KOPT-K1 (cell line): Measurements from ENCODE around the gene SPTB.

Experiments used
- H3K27ac ChIP-seq: fragments of 200-600 bp; sonication (generic); 2 replicates; pipeline ENCODE4 v1.5.1; 2016; ENCODE audit warnings: antibody characterized with exemption, mild to moderate bottlenecking, low read depth, low read length; ENCODE audit not compliant: poor library complexity, severe bottlenecking
- H3K36me3 ChIP-seq: fragments of 200-600 bp; sonication (generic); 2 replicates; pipeline ENCODE4 v1.5.1; 2017; ENCODE audit warnings: antibody characterized with exemption, mild to moderate bottlenecking, low read length, moderate library complexity; ENCODE audit not compliant: insufficient read depth
- H3K9me3 ChIP-seq: fragments of 200-600 bp; sonication (generic); 2 replicates; pipeline ENCODE4 v1.5.1; 2017; ENCODE audit warnings: antibody characterized with exemption, low read length, mild to moderate bottlenecking; ENCODE audit not compliant: insufficient read depth, poor library complexity, severe bottlenecking

SPTB gene

DNA sequence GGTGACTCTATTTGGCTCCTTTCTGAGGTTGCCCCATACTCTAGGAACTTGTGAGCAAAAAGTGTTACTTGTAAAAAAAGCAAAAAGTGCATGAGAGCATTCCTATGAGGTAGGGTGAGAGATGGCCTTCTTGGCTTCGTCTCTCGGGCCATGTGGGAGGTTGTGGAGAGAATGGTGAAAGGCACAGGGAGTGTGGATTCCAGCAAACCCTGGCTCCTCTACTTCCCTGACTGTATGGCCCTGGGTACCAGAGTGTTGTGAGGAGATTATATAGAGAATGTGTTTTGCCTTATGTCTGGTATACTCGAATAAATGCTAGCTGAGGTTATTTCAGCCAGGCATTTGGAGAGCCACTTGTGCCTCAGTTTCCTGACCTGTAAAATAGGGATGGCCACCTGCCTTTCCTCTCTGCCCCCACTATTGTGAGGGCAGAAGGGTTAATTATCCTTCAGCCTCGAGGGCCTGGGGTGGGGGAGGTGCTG, 164.5 kb downstream of the SPTB start:
- Histone ChIP-seq H3K36me3 (no peaks in the 10 kb centered on the region), H3K27ac (no peak overlapping the region), H3K9me3 (peaks cover 27% of the 10 kb centered on the region)

- Histone ChIP-seq H3K36me3 (no peaks in the 10 kb centered on the region), H3K27ac (no peak overlapping the region), H3K9me3 (peaks cover 27% of the 10 kb centered on the region)
Observed at GRCh38 chr14:64714432-64715025, 165.2 kb downstream of the SPTB start.

DNA sequence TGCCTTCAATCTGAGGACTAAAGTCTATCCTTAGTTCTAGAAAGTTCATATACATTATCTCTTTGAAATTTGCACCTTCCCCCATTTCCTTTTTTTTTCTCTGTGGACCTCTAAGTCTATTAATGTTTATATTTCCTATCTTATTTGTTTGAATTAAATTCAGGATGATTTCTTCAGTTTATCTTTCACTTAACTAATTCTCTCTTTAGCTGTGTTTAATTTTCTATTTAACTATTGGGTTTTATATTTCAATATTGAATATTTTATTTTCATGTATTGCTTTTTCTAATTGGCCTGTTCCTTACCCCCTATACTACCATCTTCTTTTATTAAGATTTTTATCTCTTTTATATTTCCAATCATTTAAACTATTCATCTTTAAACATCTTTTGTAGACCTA, 166.0 kb downstream of the SPTB start:
- no peak overlapping the region for H3K27ac ChIP-seq

DNA sequence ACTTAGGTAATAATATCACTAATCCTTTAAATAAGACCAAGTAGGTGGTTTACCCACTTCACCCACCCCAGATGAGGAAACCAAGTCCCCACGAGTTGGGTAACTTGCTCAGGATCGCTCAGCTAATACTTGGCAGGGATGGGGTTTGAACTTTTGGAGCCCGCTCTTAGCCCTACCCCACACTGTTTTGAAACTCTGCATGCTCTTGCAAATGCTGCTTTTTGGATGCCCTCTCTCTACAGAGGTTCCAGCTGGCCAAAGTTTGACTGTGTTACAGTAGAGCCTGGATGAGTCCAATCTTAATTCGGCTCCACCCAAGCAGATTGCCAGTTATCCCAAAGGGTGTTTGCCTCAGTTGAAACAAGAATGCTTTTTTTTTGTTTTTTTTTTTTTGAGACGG, 168.7 kb downstream of the SPTB start:
- no peak overlapping the region for H3K27ac ChIP-seq
- peaks cover 27% of the 10 kb centered on the region for H3K9me3 ChIP-seq
- no peaks in the 10 kb centered on the region for H3K36me3 ChIP-seq

More for the DNA sequence above, 166.0 kb downstream of the SPTB start:
- peaks cover 27% of the 10 kb centered on the region for H3K9me3 ChIP-seq
- no peaks in the 10 kb centered on the region for H3K36me3 ChIP-seq

- peaks cover 20% of the 10 kb centered on the region for H3K9me3 ChIP-seq
- no peaks in the 10 kb centered on the region for H3K36me3 ChIP-seq
- no peak overlapping the region for H3K27ac ChIP-seq
Observed at GRCh38 chr14:64709126-64709525, 170.6 kb downstream of the SPTB start.

DNA sequence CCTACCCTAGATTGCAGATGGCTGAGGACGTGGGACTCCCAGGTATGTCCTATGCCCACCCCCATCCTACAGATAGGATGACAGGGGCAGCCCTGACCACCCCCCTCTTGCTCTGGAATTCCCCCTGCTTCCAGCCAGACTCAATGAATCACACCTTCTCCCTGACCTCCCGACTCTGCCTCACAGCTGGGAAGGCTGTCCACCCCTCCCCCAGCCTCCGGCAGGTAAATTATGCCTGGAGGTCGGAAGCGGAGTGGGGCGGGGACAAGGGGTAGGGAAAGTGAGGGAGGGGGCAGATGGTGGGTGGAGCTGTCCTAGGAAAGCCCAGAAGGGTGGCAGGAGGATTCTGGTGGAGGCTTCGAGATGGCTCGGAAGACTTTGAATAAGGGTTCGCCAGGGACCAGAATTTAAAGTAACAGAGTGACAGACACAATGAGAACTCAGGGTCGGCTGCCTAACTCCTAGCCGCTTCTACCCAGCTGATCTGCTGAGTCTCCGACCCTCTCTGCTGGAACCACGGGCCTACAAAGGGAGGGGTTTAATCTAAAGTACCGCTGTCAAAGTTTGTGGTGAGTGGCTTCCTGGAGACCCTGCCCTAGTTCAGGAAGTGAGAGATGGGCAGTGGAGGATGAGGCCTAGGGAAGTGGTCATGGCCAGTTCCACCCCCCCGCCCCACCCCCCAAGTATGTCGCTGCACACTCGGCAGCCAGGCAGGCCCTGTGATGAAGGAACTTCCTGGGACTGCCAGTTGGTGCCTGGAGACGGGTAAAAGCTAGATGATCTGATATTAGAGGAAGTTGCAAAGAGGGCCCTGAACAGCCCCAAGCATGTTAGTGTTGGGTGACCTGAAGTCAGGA, 171.3 kb downstream of the SPTB start:
- H3K27ac ChIP-seq = no peak overlapping the region
- H3K36me3 ChIP-seq = no peaks in the 10 kb centered on the region
- H3K9me3 ChIP-seq = peaks cover 13% of the 10 kb centered on the region

DNA sequence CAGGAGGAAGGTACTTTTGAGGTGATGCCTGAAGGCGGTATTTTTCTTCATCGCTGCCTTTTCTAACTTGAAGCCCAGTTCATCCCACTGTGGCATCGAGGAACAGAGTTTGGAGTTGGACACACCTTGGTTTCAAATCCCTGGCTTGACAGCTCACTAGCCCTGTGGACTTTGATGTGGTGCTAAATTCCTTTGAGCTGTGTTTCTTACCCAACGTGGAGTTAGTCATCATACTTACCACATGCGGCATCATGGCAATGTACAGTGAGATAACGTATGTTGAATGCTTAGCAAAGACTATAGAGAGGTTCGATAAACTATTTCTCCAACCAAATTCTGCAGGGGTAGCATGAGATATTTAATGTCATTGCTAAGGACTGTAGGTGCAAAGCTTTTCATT, 172.0 kb downstream of the SPTB start:
- Histone ChIP-seq H3K36me3 (no peaks in the 10 kb centered on the region), H3K9me3 (peaks cover 6% of the 10 kb centered on the region), H3K27ac (no peak overlapping the region)

DNA sequence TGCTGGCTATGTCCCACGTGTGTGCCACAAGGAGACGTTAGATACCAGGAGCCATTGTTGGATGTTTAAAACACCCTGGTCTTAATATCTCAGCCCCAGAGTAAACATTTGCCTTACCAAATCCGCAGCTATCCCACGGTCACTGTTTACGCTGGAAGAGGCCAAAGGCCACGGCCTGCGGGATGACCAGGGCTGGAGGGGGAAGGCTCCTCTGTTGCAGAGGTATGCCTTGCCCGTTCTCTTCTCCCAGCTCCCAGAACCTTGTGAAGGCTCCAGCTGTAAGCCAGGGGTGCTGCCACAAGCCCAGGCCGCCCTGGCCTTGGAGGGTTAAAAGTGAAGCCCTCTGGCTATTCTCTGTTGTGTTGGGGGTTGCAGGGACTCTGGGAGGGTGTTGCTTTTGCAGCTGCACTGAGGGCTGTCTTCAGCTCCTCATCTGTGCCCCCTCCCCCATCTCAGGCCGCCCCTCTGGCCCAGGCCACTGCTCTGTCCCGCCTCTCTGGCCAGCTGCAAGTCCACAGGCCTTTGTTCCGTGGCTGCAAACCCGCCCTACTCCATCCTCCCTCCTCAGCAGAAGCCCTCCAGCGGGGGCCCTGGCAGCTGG, 173.0 kb downstream of the SPTB start:
- no peaks in the 10 kb centered on the region for H3K36me3 ChIP-seq
- no peak overlapping the region for H3K27ac ChIP-seq
- H3K9me3 ChIP-seq = no peaks in the 10 kb centered on the region

DNA sequence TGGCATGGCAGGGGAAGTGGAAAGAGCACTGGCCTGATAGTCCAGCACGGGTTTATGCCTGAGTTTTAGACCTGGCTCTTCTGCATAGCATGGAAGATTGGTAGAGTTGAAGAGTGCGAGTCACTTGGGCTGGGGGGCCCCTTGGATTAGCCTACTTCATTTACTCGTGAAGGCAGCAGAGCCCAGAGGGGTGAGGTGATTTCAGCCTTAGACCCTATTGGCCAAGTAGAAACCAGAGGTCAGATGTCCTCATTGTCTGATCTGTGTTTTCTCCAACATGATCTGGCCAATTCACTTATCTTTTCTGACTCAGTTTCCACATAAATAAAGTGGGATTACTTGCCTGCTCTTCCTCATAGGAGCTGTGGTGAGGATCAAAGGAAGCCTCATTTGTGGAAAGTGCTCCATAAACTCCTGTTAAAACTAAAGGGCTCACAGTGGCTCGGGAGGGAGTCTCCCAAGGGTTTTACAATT, 173.6 kb downstream of the SPTB start:
- Histone ChIP-seq H3K27ac (no peak overlapping the region), H3K36me3 (no peaks in the 10 kb centered on the region), H3K9me3 (no peaks in the 10 kb centered on the region)

DNA sequence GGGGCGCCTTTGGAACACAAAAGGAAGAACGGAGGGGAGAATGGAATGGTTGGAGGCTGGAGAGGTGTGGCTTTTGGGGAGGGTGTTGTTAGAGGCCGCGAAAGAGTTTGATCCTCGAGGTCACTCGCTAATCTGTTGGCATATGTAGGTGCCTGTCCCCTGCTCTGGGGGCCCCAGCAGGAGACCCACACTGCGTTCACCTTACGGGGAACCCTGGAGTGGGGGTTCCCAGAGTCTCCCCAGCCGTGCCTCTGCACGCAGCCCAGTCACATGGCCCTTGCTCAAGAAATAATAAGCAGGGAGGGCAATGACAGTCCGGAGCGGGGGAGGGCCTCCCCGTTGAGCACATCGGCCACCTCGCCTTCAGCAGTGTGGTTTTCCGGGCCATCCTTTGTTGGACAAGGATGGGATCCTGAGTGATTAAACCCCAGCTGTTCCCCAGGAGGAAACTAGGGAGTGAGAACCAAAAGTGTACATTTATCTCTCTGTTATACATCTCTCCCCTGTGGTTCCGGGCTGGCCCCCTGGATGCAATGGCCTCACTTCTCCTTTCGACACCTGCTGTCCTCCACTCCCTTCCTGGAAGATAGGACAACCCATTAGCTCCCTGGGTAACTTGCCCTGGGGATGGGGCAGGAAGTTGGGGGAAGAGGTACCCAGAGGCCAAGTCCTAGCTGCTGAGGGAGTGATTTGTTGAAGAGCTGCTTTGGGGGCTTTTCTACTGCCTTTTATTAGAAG, 174.2 kb downstream of the SPTB start:
- Histone ChIP-seq H3K36me3 (no peaks in the 10 kb centered on the region), H3K27ac (no peak overlapping the region), H3K9me3 (no peaks in the 10 kb centered on the region)

DNA sequence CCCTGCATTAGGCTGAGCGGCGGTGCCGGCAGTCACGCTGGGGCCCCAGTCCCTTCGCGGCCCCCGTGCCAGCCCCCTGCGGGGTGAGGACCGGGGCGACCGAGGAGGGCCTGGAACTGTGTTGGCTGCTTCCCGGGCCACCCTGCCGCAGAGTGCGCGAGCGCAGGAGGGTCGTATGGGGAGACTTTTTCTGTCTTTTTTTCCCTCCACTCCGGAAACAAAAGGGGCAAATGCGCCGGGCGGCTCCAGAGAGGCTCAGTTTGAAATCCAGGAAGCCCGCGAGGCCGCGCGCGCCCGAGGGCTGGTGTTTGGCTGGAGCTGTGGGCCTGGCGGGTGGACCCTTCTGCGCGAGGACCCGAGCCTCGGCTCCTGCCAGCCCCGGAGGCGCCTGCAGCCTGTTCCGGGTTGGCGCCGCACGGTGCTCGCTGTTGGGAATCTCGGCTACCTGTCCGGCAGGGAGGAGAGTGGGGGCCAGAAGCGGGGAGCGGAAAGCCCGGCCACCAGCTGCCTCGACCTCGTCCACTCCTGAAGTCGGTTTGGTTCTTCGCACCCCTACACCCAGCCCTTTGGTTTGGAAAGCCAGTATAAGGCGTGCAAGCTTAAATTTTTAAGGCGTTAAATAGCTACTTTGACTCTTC, 174.8 kb downstream of the SPTB start:
- H3K27ac ChIP-seq = no peak overlapping the region
- H3K9me3 ChIP-seq = no peaks in the 10 kb centered on the region
- no peaks in the 10 kb centered on the region for H3K36me3 ChIP-seq

- no peak within 1 kb of the TSS for H3K27ac ChIP-seq
- no peaks in the 10 kb centered on the region for H3K36me3 ChIP-seq
- H3K9me3 ChIP-seq = no peaks in the 10 kb centered on the region
Observed at GRCh38 chr14:64704143-64704742, 175.5 kb downstream of the SPTB start, which contains the start of gene PLEKHG3. TSS of gene PLEKHG3 (plus strand) at chr14:64704424. CDS start at chr14:64727632, 23,208 bp downstream.

GRCh38 chr14:64703395-64704142, 176.1 kb downstream of the SPTB start:
- no peak overlapping the region for H3K27ac ChIP-seq
- H3K36me3 ChIP-seq = no peaks in the 10 kb centered on the region
- no peaks in the 10 kb centered on the region for H3K9me3 ChIP-seq
